Spleen (tissue), 11 donors: ENCODE data around the gene CD300LG. TPM values are rescaled to one million over a fixed set of nuclear protein-coding genes. Genes with fewer than 3 reads are reported as not detected.
A peak's percentile ranks its signal among the peaks of the same experiment; 100 is the strongest.

ENCODE experiments used
- DNase-seq: peaks from one replicate; pipeline ENCODE4 v3.0.0-alpha.2; 2020
- H3K27ac ChIP-seq, 8 donors: fragments of 200-600 bp; sonication (generic) in 7 of 8; 1 replicate in 4 of 8; 2 replicates in 4 of 8; pipeline versions ENCODE4 v1.5.0 to v1.8.0; 2016 to 2021; ENCODE audit warnings: inconsistent platforms in 4 of 8, mild to moderate bottlenecking in 4 of 8, moderate library complexity in 1 of 8
- H3K27me3 ChIP-seq, 7 donors: fragments of 200-600 bp; sonication (generic) in 6 of 7; replicated peaks in 1 of 7; 1 replicate in 4 of 7; 2 replicates in 3 of 7; pipeline versions ENCODE4 v1.5.0 to v1.8.0; 2016 to 2021; ENCODE audit warnings: inconsistent platforms in 3 of 7, mild to moderate bottlenecking in 1 of 7
- H3K36me3 ChIP-seq, 6 donors: fragments of 200-600 bp; sonication (generic) in 5 of 6; 1 replicate in 4 of 6; 2 replicates in 2 of 6; pipeline versions ENCODE4 v1.5.0 to v1.8.0; 2016 to 2021; ENCODE audit warnings: inconsistent platforms in 2 of 6
- H3K4me1 ChIP-seq, 6 donors: fragments of 200-600 bp; sonication (generic) in 5 of 6; 1 replicate in 3 of 6; 2 replicates in 3 of 6; pipeline versions ENCODE4 v1.5.0 to v1.8.0; 2016 to 2021; ENCODE audit warnings: inconsistent platforms in 3 of 6
- H3K4me3 ChIP-seq, 8 donors: fragments of 200-600 bp; sonication (generic) in 7 of 8; 1 replicate in 4 of 8; 2 replicates in 4 of 8; pipeline versions ENCODE4 v1.5.0 to v1.8.0; 2016 to 2021; ENCODE audit warnings: inconsistent platforms in 4 of 8, mild to moderate bottlenecking in 4 of 8, moderate library complexity in 2 of 8
- H3K9me3 ChIP-seq, 8 donors: fragments of 200-600 bp; sonication (generic) in 7 of 8; 1 replicate in 4 of 8; 2 replicates in 4 of 8; pipeline versions ENCODE4 v1.5.0 to v1.8.0; 2016 to 2021; ENCODE audit warnings: inconsistent platforms in 4 of 8
- POLR2A ChIP-seq, 3 donors: fragments of 450-650 bp; IDR thresholded peaks; one replicate each; pipeline ENCODE4 v1.5.1; 2017; ENCODE audit warnings: antibody characterized with exemption in 3 of 3, mild to moderate bottlenecking in 1 of 3
- POLR2AphosphoS5 ChIP-seq, 3 donors: sonication (generic); formaldehyde crosslinking; IDR thresholded peaks; one replicate each; pipeline ENCODE4 v1.5.1; 2017; ENCODE audit warnings: antibody characterized with exemption in 3 of 3
- WGBS, 5 donors: extraction: QIAGEN DNeasy Blood & Tissue Kit in 3 of 5; methylation state at CpG; one replicate each; pipeline versions ENCODE4 v1.1.5 to v1.1.7; 2013 to 2018; 5-methylcytosine and 5-hydroxymethylcytosine counted together
- intact Hi-C: fragments of 100-400 bp; cut with DNase I; formaldehyde crosslinking; loops from one replicate; pipeline ENCODE4 v1.15.0; 2023; ENCODE audit warnings: low total_unique reads
- polyA plus RNA-seq, 3 donors: library from polyadenylated mRNA; stranded (reverse); fragments of 200-250 nt; gene quantifications; one replicate each; pipeline ENCODE4 v1.2.1, GENCODE V29; 2013
- total RNA-seq, 7 donors: library from RNA; depleted of rRNA in 3 of 7; stranded (reverse); fragments of >200 nt in 3 of 7; fragmentation: NEBNext Ultra II Directional in 4 of 7; extraction: Animal tissue kit (Norgen Biotek cat#: 25700) in 4 of 7; gene quantifications; one replicate each; pipeline versions ENCODE4 v1.1.0 to v1.2.1, GENCODE V29; 2016 to 2021
- TF ChIP-seq, protein P1 (sequence below), 11 experiments: fragments of 200-600 bp in 7 of 11; fragments of 450-650 bp in 4 of 11; sonication (generic) in 4 of 11; IDR thresholded peaks in 8 of 11; conservative IDR thresholded peaks in 3 of 11; 1 replicate in 7 of 11; 2 replicates in 4 of 11; pipeline versions ENCODE4 v1.4.0 to v1.8.0; 2016 to 2021; ENCODE audit warnings: antibody characterized with exemption in 11 of 11, inconsistent platforms in 4 of 11, mild to moderate bottlenecking in 1 of 11
- donor health status: healthy with polysubstance abuse.
- donor health status: DM: no; HTN: no; CAD: no; lungs with moderate emphysema.
- donor health status: DM: no; HTN: no; CAD: no.
- donor health status: Bipolar disorder and iron deficiency.
- donor health status: healthy.
- donor health status: DM: no; HTN: no; CAD: no.
- donor health status: DM: yes; HTN: yes; CAD: no.

Gene CD300LG
- total and polyA plus RNA-seq, 10 donors: 0.33 to 5.3 (median 2.2) TPM

DNA sequence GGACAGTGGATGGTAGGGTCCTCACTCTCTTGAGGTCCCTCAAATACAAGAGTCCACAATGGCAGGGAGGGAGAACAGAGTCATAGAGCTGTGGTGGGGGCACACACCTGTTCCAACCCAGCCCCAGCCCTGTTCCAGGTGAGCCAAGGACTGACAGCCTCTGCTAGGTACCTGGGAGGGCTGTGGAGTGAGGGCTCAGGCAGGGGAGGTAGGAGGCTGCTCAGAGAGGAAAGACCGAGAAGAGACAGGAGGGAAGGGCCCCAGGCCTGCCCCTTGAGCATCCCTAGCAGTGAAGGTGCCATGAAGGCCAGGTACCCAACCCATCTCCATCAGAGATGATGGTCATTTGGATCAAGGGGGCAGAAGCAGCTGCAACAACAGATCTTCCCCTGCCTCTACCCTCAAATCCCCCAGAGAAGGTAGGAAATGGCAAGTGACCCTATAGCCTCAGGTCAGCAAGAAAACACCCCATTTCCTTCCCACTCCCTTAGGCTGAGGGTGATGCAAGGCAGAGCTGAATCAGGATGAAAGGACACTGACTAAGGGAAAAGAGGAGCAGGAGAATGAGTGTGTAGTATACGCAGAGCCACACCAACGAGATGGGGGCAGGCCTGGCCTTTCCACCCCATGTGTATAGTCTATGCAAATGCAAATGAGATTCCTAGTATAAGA lies 28.6 kb downstream of the CD300LG start:
- H3K9me3 ChIP-seq: no peaks in the 10 kb centered on the region
- H3K27me3 ChIP-seq: peaks cover 0 to 18% (median 0%) of the 10 kb centered on the region in 7 donors
- no peak overlapping the region for H3K27ac ChIP-seq
- no peak overlapping the region for H3K4me3 ChIP-seq
- peaks cover 0 to 14% (median 8%) of the 10 kb centered on the region in 6 donors for H3K4me1 ChIP-seq
- TF ChIP-seq POLR2AphosphoS5 (IDR thresholded peaks at IDR 0.05): no peak
- TF ChIP-seq, protein P1, sequence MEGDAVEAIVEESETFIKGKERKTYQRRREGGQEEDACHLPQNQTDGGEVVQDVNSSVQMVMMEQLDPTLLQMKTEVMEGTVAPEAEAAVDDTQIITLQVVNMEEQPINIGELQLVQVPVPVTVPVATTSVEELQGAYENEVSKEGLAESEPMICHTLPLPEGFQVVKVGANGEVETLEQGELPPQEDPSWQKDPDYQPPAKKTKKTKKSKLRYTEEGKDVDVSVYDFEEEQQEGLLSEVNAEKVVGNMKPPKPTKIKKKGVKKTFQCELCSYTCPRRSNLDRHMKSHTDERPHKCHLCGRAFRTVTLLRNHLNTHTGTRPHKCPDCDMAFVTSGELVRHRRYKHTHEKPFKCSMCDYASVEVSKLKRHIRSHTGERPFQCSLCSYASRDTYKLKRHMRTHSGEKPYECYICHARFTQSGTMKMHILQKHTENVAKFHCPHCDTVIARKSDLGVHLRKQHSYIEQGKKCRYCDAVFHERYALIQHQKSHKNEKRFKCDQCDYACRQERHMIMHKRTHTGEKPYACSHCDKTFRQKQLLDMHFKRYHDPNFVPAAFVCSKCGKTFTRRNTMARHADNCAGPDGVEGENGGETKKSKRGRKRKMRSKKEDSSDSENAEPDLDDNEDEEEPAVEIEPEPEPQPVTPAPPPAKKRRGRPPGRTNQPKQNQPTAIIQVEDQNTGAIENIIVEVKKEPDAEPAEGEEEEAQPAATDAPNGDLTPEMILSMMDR (IDR thresholded peaks at IDR 0.05 in 8 of 11, conservative IDR thresholded peaks at IDR 0.05 in 3 of 11): no peak
- TF ChIP-seq POLR2A (IDR thresholded peaks at IDR 0.05): no peak
- H3K36me3 ChIP-seq: no peaks in the 10 kb centered on the region
- DNase-seq: peak; percentile 33
- intact Hi-C loops: no loop called here
- WGBS, 5 donors: 72 to 89% (median 84%) methylated on average over 3 of the region's 3 CpGs

DNA sequence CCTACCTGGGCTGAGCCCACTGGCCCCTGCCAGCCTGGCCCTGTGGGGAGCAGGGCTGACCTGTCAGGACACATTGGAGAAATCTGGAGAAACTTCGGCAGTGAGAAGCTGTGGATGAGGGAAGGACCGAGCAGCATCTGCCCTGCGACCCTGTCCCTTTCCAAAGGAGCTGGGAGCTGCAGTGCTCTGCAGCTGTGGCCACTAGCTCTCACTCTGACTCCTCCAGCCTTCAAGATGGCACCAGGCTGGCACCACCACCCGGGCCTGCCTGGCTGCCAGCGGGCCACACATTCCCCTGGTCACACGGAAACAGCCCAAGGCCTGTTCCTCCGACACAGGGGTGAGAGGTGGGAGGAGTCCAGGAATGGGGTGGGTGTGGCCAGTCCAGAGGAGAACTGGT lies 30.1 kb downstream of the CD300LG start:
- 82 to 89% (median 86%) methylated on average over 7 of the region's 7 CpGs for WGBS, 5 donors

DNA sequence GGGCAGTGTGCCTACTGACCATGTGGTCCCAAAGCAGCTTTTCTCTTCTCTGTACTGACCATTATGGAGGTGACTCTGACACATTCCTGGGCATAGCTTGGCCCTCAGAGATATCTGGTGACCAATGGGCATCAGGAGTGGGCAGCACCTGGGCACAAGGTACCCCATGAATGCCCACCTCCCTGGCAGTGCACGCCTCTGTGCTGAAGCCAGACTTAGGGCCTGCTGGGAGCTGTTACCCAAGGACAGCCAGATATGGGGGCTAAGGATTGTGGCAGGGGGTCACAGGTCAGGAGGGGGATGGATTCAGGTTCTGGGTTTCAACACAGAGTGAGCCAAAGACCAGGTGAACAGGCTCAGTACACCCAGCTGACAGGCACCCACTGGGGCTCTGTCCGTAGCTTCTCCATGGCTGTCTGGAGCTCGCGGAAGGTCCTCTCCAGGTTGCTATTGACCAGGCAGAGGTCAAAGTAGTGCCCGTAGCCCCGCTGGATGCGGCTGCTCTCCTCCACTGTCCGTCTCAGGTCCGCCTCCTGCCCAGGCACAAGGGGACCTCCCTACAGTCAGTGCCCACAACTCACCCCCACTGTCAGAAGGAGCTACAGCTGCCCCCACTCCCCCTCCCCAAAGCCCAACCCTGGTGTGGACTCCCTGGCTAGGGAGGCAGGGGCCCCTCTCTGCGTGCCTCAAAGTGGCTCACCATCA lies 30.6 kb downstream of the CD300LG start:
- no peak for TF ChIP-seq POLR2AphosphoS5 (IDR thresholded peaks at IDR 0.05)
- TF ChIP-seq POLR2A (IDR thresholded peaks at IDR 0.05): no peak
- TF ChIP-seq, protein P1 (IDR thresholded peaks at IDR 0.05 in 8 of 11, conservative IDR thresholded peaks at IDR 0.05 in 3 of 11): no peak
- 69 to 92% (median 90%) methylated on average over 1 to 10 of the region's 10 CpGs for WGBS, 5 donors
- peaks cover 0 to 14% (median 8%) of the 10 kb centered on the region in 6 donors for H3K4me1 ChIP-seq
- H3K27me3 ChIP-seq: peaks cover 0 to 18% (median 0%) of the 10 kb centered on the region in 7 donors
- DNase-seq: peak; percentile 64
- no peak overlapping the region for H3K4me3 ChIP-seq
- no peaks in the 10 kb centered on the region for H3K9me3 ChIP-seq
- intact Hi-C loops: no loop called here
- H3K36me3 ChIP-seq: no peaks in the 10 kb centered on the region
- no peak overlapping the region for H3K27ac ChIP-seq

More for the DNA sequence above, 30.1 kb downstream of the CD300LG start:
- no peak overlapping the region for H3K4me3 ChIP-seq
- H3K9me3 ChIP-seq: no peaks in the 10 kb centered on the region
- peaks cover 0 to 18% (median 0%) of the 10 kb centered on the region in 7 donors for H3K27me3 ChIP-seq
- H3K4me1 ChIP-seq: peaks cover 0 to 14% (median 8%) of the 10 kb centered on the region in 6 donors
- peak; percentile 34 for DNase-seq
- TF ChIP-seq, protein P1 (IDR thresholded peaks at IDR 0.05 in 8 of 11, conservative IDR thresholded peaks at IDR 0.05 in 3 of 11): no peak
- TF ChIP-seq POLR2AphosphoS5 (IDR thresholded peaks at IDR 0.05) (no peak), POLR2A (IDR thresholded peaks at IDR 0.05) (no peak)
- H3K27ac ChIP-seq: no peak overlapping the region
- H3K36me3 ChIP-seq: no peaks in the 10 kb centered on the region
- intact Hi-C loops: no loop called here
